DND-41 (cell line): ENCODE measurements around the gene DLGAP1.

ENCODE experiments used
- ATAC-seq: fragments of 200-7000 bp; cut with Tn5 transposase; 3 replicates; pipeline ENCODE4 v1.9.1; 2021; ENCODE audit warnings: low read depth; ENCODE audit not compliant: insufficient read depth
- DNase-seq: peaks from one replicate; pipeline ENCODE4 v3.0.0-alpha.2; 2020
- H2AFZ ChIP-seq: 2 replicates; pipeline ENCODE4 v1.6.0; 2012; ENCODE audit warnings: low read depth, low read length
- H3K27ac ChIP-seq: 2 replicates; pipeline ENCODE4 v1.5.1; 2012; ENCODE audit warnings: low read length, inconsistent platforms
- H3K27me3 ChIP-seq: fragments of 200-600 bp; sonication (generic); 2 replicates; pipeline ENCODE4 v1.6.0; 2012; ENCODE audit warnings: low read length, mild to moderate bottlenecking, inconsistent platforms; ENCODE audit not compliant: insufficient read depth, poor library complexity
- H3K36me3 ChIP-seq: 2 replicates; pipeline ENCODE4 v1.5.1; 2012; ENCODE audit warnings: low read length, inconsistent platforms; ENCODE audit not compliant: insufficient read depth
- H3K4me1 ChIP-seq: 2 replicates; pipeline ENCODE4 v1.5.1; 2012; ENCODE audit warnings: mild to moderate bottlenecking, low read length; ENCODE audit not compliant: insufficient read depth
- H3K4me2 ChIP-seq: 2 replicates; pipeline ENCODE4 v1.6.0; 2012; ENCODE audit warnings: mild to moderate bottlenecking, moderate library complexity, low read length, inconsistent platforms; ENCODE audit not compliant: insufficient read depth
- H3K4me3 ChIP-seq, 2 experiments: fragments of 200-600 bp in 1 of 2; shearing (Covaris generic) in 1 of 2; 2 replicates each; pipeline ENCODE4 v1.5.1; 2012 to 2016; ENCODE audit warnings: inconsistent platforms in 2 of 2, low read length in 2 of 2, mild to moderate bottlenecking in 2 of 2, low read depth in 1 of 2, moderate library complexity in 1 of 2
- H3K79me2 ChIP-seq: 2 replicates; pipeline ENCODE4 v1.6.0; 2012; ENCODE audit warnings: low read length, inconsistent platforms; ENCODE audit not compliant: insufficient read depth
- H3K9ac ChIP-seq: 2 replicates; pipeline ENCODE4 v1.6.0; 2012; ENCODE audit warnings: low read depth, mild to moderate bottlenecking, inconsistent platforms, low read length, moderate library complexity
- H3K9me3 ChIP-seq: 2 replicates; pipeline ENCODE4 v1.5.1; 2012; ENCODE audit warnings: low read length, moderate library complexity, mild to moderate bottlenecking, inconsistent platforms; ENCODE audit not compliant: insufficient read depth, severe bottlenecking
- H4K20me1 ChIP-seq: 2 replicates; pipeline ENCODE4 v1.6.0; 2012; ENCODE audit warnings: low read length; ENCODE audit not compliant: insufficient read depth
- CTCF ChIP-seq: IDR thresholded peaks from 2 replicates; pipeline ENCODE4 v1.5.1; 2012; ENCODE audit warnings: borderline replicate concordance, low read length, moderate library complexity, mild to moderate bottlenecking; ENCODE audit not compliant: poor library complexity, severe bottlenecking; ENCODE audit errors: extremely low read depth
- EZH2 ChIP-seq: IDR thresholded peaks from 3 replicates; pipeline ENCODE4 v1.6.1; 2012; ENCODE audit warnings: borderline replicate concordance, low read depth, mild to moderate bottlenecking, moderate library complexity, low read length, inconsistent platforms; ENCODE audit not compliant: severe bottlenecking

DLGAP1 gene

GRCh38 chr18:3634250-3634939, 820.7 kb downstream of the DLGAP1 start:
- no peaks in the 10 kb centered on the region for H3K9me3 ChIP-seq
- H2AFZ ChIP-seq = no peak overlapping the region
- H3K9ac ChIP-seq = no peak overlapping the region
- no peak overlapping the region for H3K4me3 ChIP-seq
- ATAC-seq (no peak), DNase-seq (no peak)
- no peaks in the 10 kb centered on the region for H3K4me1 ChIP-seq
- no peak overlapping the region for H3K27ac ChIP-seq
- H3K79me2 ChIP-seq = no peaks in the 10 kb centered on the region
- H3K27me3 ChIP-seq = no peaks in the 10 kb centered on the region
- no peak for TF ChIP-seq EZH2
- no peak for TF ChIP-seq CTCF
- no peak overlapping the region for H3K4me2 ChIP-seq
- no peaks in the 10 kb centered on the region for H3K36me3 ChIP-seq
- H4K20me1 ChIP-seq = no peaks in the 10 kb centered on the region

GRCh38 chr18:3631887-3632286, 823.2 kb downstream of the DLGAP1 start:
- no peaks in the 10 kb centered on the region for H3K27me3 ChIP-seq
- H3K4me3 ChIP-seq = no peak overlapping the region
- no peak overlapping the region for H2AFZ ChIP-seq
- no peak overlapping the region for H3K27ac ChIP-seq
- TF ChIP-seq CTCF (no peak), EZH2 (no peak)
- H3K4me1 ChIP-seq = no peaks in the 10 kb centered on the region
- H3K4me2 ChIP-seq = no peak overlapping the region
- H3K9ac ChIP-seq = no peak overlapping the region
- H3K36me3 ChIP-seq = no peaks in the 10 kb centered on the region
- H3K9me3 ChIP-seq = no peaks in the 10 kb centered on the region
- DNase-seq (no peak), ATAC-seq (no peak)
- no peaks in the 10 kb centered on the region for H4K20me1 ChIP-seq
- no peaks in the 10 kb centered on the region for H3K79me2 ChIP-seq

GRCh38 chr18:3626929-3627458, 828.1 kb downstream of the DLGAP1 start:
- H3K4me1 ChIP-seq = peaks cover 29% of the 10 kb centered on the region
- ATAC-seq = no peak
- no peak overlapping the region for H3K4me3 ChIP-seq
- no peak overlapping the region for H2AFZ ChIP-seq
- H3K79me2 ChIP-seq = no peaks in the 10 kb centered on the region
- H3K27me3 ChIP-seq = no peaks in the 10 kb centered on the region
- H3K4me2 ChIP-seq = no peak overlapping the region
- H3K9ac ChIP-seq = no peak overlapping the region
- TF ChIP-seq CTCF = no peak
- no peak for TF ChIP-seq EZH2
- DNase-seq = no peak
- H3K27ac ChIP-seq = no peak overlapping the region
- H3K9me3 ChIP-seq = no peaks in the 10 kb centered on the region
- no peaks in the 10 kb centered on the region for H3K36me3 ChIP-seq
- peaks cover 4% of the 10 kb centered on the region; the same call in 1 of the 2 replicates for H4K20me1 ChIP-seq
